Cardiac atrium fibroblast (primary cell): Measurements from ENCODE around the gene IFNA17. TPM values are rescaled to one million over a fixed set of nuclear protein-coding genes. Genes with fewer than 3 reads are reported as not detected.

Source experiments
- total RNA-seq: library from RNA; depleted of rRNA; stranded (reverse); fragments of >200 nt; gene quantifications from 2 replicates; pipeline ENCODE4 v1.2.3, GENCODE V29; 2015

The IFNA17 gene
- not detected in 2 replicates for total RNA-seq

GRCh38 chr9:21228122-21228521 is at the start of gene IFNA17:
Gene IFNA17, minus strand, starts transcription at chr9:21228222. Its CDS starts 49 bp downstream, at chr9:21228173.

GRCh38 chr9:21239911-21240310 is 11.9 kb upstream of the IFNA17 start, which contains the start of gene IFNA14:
Gene IFNA14, minus strand, starts transcription at chr9:21240005. Its CDS starts 70 bp downstream, at chr9:21239935.

GRCh38 chr9:21217211-21217610 is 10.8 kb downstream of the IFNA17 start, which contains the start of gene IFNA16:
Gene IFNA16, minus strand, starts transcription at chr9:21217311. Its CDS starts 6 bp downstream, at chr9:21217305.

GRCh38 chr9:21207043-21207442 is 21.0 kb downstream of the IFNA17 start, which contains the start of gene IFNA10:
Gene IFNA10, minus strand, starts transcription at chr9:21207143. Its CDS starts 46 bp downstream, at chr9:21207097.

GRCh38 chr9:21202105-21202504 is 25.9 kb downstream of the IFNA17 start, which contains the start of gene IFNA7:
Gene IFNA7, minus strand, starts transcription at chr9:21202205. Its CDS starts 40 bp downstream, at chr9:21202165.

GRCh38 chr9:21187487-21187886 is 40.5 kb downstream of the IFNA17 start, which contains the start of gene IFNA4:
Gene IFNA4, minus strand, starts transcription at chr9:21187587. Its CDS starts 56 bp downstream, at chr9:21187531.

Other genes with a start within 250 kb of the IFNA17 start
- 0.36 and 1.5 TPM in 2 replicates for gene HACD4, start 196.6 kb downstream of the IFNA17 start, total RNA-seq
- not detected in 2 replicates for gene IFNB1, start 150.3 kb downstream of the IFNA17 start, total RNA-seq
- not detected in 2 replicates for gene IFNW1, start 86.4 kb downstream of the IFNA17 start, total RNA-seq
- gene IFNA21, start 61.6 kb downstream of the IFNA17 start, total RNA-seq, result not detected in 2 replicates
- gene IFNA4, start 40.6 kb downstream of the IFNA17 start, total RNA-seq, result not detected in 2 replicates
- not detected in 2 replicates for gene IFNA7, start 26.0 kb downstream of the IFNA17 start, total RNA-seq
- gene IFNA10, start 21.1 kb downstream of the IFNA17 start, total RNA-seq, result not detected in 2 replicates
- gene IFNA16, start 10.9 kb downstream of the IFNA17 start, total RNA-seq, result not detected in 2 replicates
- not detected in 2 replicates for gene IFNA14, start 11.8 kb upstream of the IFNA17 start, total RNA-seq
- not detected in 2 replicates for gene IFNA5, start 77.1 kb upstream of the IFNA17 start, total RNA-seq
- gene KLHL9, start 107.2 kb upstream of the IFNA17 start, total RNA-seq, result 24.2 and 25.9 TPM in 2 replicates
- not detected in 2 replicates for gene IFNA6, start 122.7 kb upstream of the IFNA17 start, total RNA-seq
- gene IFNA13, start 139.8 kb upstream of the IFNA17 start, total RNA-seq, result not detected in 2 replicates
- gene IFNA2, start 157.2 kb upstream of the IFNA17 start, total RNA-seq, result not detected in 2 replicates
- gene IFNA8, start 180.9 kb upstream of the IFNA17 start, total RNA-seq, result not detected in 2 replicates
- not detected in 2 replicates for gene IFNA1, start 212.2 kb upstream of the IFNA17 start, total RNA-seq